ENCODE data around the gene ASPRV1.
A peak's percentile ranks its signal among the peaks of the same experiment; 100 is the strongest.
"Not testable (repeated sequence)": the region's sequence is repeated elsewhere in the genome, so short reads cannot be mapped to it uniquely, and the experiment has no call there.

The ASPRV1 gene

GRCh38 chr2:69960821-69961220, 610 bp downstream of the ASPRV1 start:
- no peak for DNase-seq (ENCODE audit: low read depth)

- no peak for DNase-seq (ENCODE audit: low read depth)
Observed at GRCh38 chr2:69959425-69959824, 2.0 kb downstream of the ASPRV1 start.

- DNase-seq (ENCODE audit: low read depth), result no peak
Observed at GRCh38 chr2:69958480-69958879, 3.0 kb downstream of the ASPRV1 start.

- no peak for DNase-seq (ENCODE audit: low read depth)
Observed at GRCh38 chr2:69957965-69958364, 3.5 kb downstream of the ASPRV1 start.

GRCh38 chr2:69956475-69956979, 4.9 kb downstream of the ASPRV1 start:
- DNase-seq (ENCODE audit: low read depth), result no peak

- no peak for DNase-seq (ENCODE audit: low read depth)
Observed at GRCh38 chr2:69955029-69955428, 6.4 kb downstream of the ASPRV1 start.

- no peak for DNase-seq (ENCODE audit: low read depth)
Observed at GRCh38 chr2:69954084-69954483, 7.3 kb downstream of the ASPRV1 start.

- DNase-seq (ENCODE audit: low read depth), result no peak
Observed at GRCh38 chr2:69952336-69953115, 8.9 kb downstream of the ASPRV1 start.

- not testable (repeated sequence) for DNase-seq (ENCODE audit: low read depth)
Observed at GRCh38 chr2:69950671-69951070, 10.8 kb downstream of the ASPRV1 start.

- no peak for DNase-seq (ENCODE audit: low read depth)
Observed at GRCh38 chr2:69950241-69950640, 11.2 kb downstream of the ASPRV1 start.

- DNase-seq (ENCODE audit: low read depth), result no peak
Observed at GRCh38 chr2:69948963-69949645, 12.3 kb downstream of the ASPRV1 start.

GRCh38 chr2:69948032-69948962, 13.1 kb downstream of the ASPRV1 start:
- no peak for DNase-seq (ENCODE audit: low read depth)

- DNase-seq (ENCODE audit: low read depth), result no peak
Observed at GRCh38 chr2:69947325-69947931, 14.0 kb downstream of the ASPRV1 start.

- DNase-seq (ENCODE audit: low read depth), result peak; percentile 18
Observed at GRCh38 chr2:69946351-69947324, 14.8 kb downstream of the ASPRV1 start.

- DNase-seq (ENCODE audit: low read depth), result no peak
Observed at GRCh38 chr2:69945941-69946340, 15.5 kb downstream of the ASPRV1 start.

GRCh38 chr2:69945441-69945840, 16.0 kb downstream of the ASPRV1 start:
- DNase-seq (ENCODE audit: low read depth), result no peak

GRCh38 chr2:69944756-69945155, 16.7 kb downstream of the ASPRV1 start:
- no peak for DNase-seq (ENCODE audit: low read depth)

- no peak for DNase-seq (ENCODE audit: low read depth)
Observed at GRCh38 chr2:69943843-69944525, 17.4 kb downstream of the ASPRV1 start.

GRCh38 chr2:69943000-69943842, 18.2 kb downstream of the ASPRV1 start:
- DNase-seq (ENCODE audit: low read depth), result no peak
